Transverse colon (tissue), 4 donors: ENCODE results near the gene LCN12. TPM values are rescaled to one million over a fixed set of nuclear protein-coding genes. Genes with fewer than 3 reads are reported as not detected.

Experiments used
- DNase-seq: peaks from one replicate; pipeline ENCODE4 v3.0.0-alpha.2; 2019
- H3K27ac ChIP-seq, 4 donors: fragments of 200-600 bp; sonication (generic); 2 replicates each; pipeline ENCODE4 v1.5.1; 2016 to 2018; ENCODE audit warnings: inconsistent platforms in 4 of 4
- H3K27me3 ChIP-seq: fragments of 200-600 bp; sonication (generic); 2 replicates; pipeline ENCODE4 v1.5.1; 2017; ENCODE audit warnings: inconsistent platforms
- H3K36me3 ChIP-seq, 4 donors: fragments of 200-600 bp; sonication (generic); 2 replicates each; pipeline ENCODE4 v1.5.1; 2017 to 2019; ENCODE audit warnings: inconsistent platforms in 4 of 4
- H3K4me1 ChIP-seq, 4 donors: fragments of 200-600 bp; sonication (generic); 2 replicates each; pipeline ENCODE4 v1.5.1; 2017 to 2020; ENCODE audit warnings: inconsistent platforms in 4 of 4
- H3K4me3 ChIP-seq, 4 donors: fragments of 200-600 bp; sonication (generic); 1 replicate in 1 of 4; 2 replicates in 3 of 4; pipeline versions ENCODE4 v1.5.1 to v1.6.1; 2017 to 2019; ENCODE audit warnings: inconsistent platforms in 4 of 4
- H3K9me3 ChIP-seq, 2 donors: fragments of 200-600 bp; sonication (generic); 2 replicates each; pipeline ENCODE4 v1.5.1; 2017 to 2019; ENCODE audit warnings: inconsistent platforms in 2 of 2
- EP300 ChIP-seq: sonication (generic); formaldehyde crosslinking; IDR thresholded peaks from one replicate; pipeline ENCODE4 v1.6.1; 2017; ENCODE audit warnings: antibody characterized with exemption, low read depth
- POLR2A ChIP-seq: fragments of 450-650 bp; IDR thresholded peaks from one replicate; pipeline ENCODE4 v1.6.1; 2016; ENCODE audit warnings: antibody characterized with exemption, mild to moderate bottlenecking, moderate library complexity
- POLR2AphosphoS5 ChIP-seq, 3 donors: sonication (generic); formaldehyde crosslinking; IDR thresholded peaks; one replicate each; pipeline ENCODE4 v1.6.1; 2016; ENCODE audit warnings: antibody characterized with exemption in 3 of 3
- WGBS, 2 donors: methylation state at CpG; one replicate each; pipeline ENCODE4 v1.1.5; 2018; ENCODE audit warnings: low coverage in 1 of 2; 5-methylcytosine and 5-hydroxymethylcytosine counted together
- in situ Hi-C, 4 donors: fragments of 200-750 bp; cut with MboI; loops; one replicate each; pipeline versions ENCODE4 v1.15.0 to v1.15.1; 2017; ENCODE audit warnings: low sequenced_read_pairs in 3 of 4, low pct_ligation_motif_present in 1 of 4, low pct_unique_long_range_greater_than_20kb in 1 of 4
- intact Hi-C: fragments of 100-400 bp; cut with DNase I; formaldehyde crosslinking; loops from one replicate; pipeline ENCODE4 v1.15.1; 2023; ENCODE audit warnings: low total_unique reads
- total RNA-seq, 4 donors: library from RNA; depleted of rRNA; stranded (reverse); fragments of >200 nt; gene quantifications; one replicate each; pipeline ENCODE4 v1.1.0, GENCODE V29; 2016
- TF ChIP-seq, protein P1 (sequence below), 5 experiments: fragments of 200-600 bp in 3 of 5; fragments of 450-650 bp in 2 of 5; sonication (generic) in 3 of 5; IDR thresholded peaks; 1 replicate in 2 of 5; 2 replicates in 3 of 5; pipeline ENCODE4 v1.5.1; 2016 to 2017; ENCODE audit warnings: antibody characterized with exemption in 5 of 5, inconsistent platforms in 3 of 5, mild to moderate bottlenecking in 2 of 5, moderate library complexity in 1 of 5

LCN12 gene
- total RNA-seq, 4 donors from 2014 or later = 1.2 to 52.7 (median 5.5) TPM

DNA sequence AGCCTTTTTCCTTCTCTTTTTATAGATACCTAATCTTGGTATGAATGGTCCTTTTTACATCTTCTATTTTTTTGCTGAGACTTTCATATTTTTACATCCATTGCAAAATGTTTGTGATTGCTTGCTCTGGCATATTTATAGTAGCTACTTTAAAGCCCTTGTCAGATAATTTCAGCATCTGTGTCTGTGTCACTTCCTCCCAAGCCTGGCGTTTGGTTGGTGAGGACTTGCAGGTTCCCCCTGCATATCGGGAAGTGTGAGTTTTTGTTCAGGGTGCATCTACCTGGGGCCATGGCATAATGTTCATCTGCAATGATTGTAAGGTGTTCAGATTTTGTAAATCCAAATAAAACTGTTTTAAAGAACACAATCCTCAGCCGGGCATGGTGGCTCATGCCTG, 16.4 kb upstream of the LCN12 start:
- H3K27ac ChIP-seq = no peak overlapping the region
- DNase-seq = no peak
- peaks cover 0 to 9% (median 0%) of the 10 kb centered on the region in 4 donors for H3K4me1 ChIP-seq
- TF ChIP-seq, protein P1, sequence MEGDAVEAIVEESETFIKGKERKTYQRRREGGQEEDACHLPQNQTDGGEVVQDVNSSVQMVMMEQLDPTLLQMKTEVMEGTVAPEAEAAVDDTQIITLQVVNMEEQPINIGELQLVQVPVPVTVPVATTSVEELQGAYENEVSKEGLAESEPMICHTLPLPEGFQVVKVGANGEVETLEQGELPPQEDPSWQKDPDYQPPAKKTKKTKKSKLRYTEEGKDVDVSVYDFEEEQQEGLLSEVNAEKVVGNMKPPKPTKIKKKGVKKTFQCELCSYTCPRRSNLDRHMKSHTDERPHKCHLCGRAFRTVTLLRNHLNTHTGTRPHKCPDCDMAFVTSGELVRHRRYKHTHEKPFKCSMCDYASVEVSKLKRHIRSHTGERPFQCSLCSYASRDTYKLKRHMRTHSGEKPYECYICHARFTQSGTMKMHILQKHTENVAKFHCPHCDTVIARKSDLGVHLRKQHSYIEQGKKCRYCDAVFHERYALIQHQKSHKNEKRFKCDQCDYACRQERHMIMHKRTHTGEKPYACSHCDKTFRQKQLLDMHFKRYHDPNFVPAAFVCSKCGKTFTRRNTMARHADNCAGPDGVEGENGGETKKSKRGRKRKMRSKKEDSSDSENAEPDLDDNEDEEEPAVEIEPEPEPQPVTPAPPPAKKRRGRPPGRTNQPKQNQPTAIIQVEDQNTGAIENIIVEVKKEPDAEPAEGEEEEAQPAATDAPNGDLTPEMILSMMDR (IDR thresholded peaks at IDR 0.05) = no peak
- TF ChIP-seq POLR2AphosphoS5 (IDR thresholded peaks at IDR 0.05) (no peak), POLR2A (no peak), EP300 (no peak)
- intact Hi-C loops = no loop called here
- H3K9me3 ChIP-seq = no peaks in the 10 kb centered on the region
- in situ Hi-C loops = no loop called here
- H3K4me3 ChIP-seq = no peak overlapping the region
- peaks cover 0 to 7% (median 3%) of the 10 kb centered on the region in 4 donors for H3K36me3 ChIP-seq
- H3K27me3 ChIP-seq = no peaks in the 10 kb centered on the region
- 82 to 88% methylated on average over 2 to 3 of the region's 3 CpGs for WGBS, 2 donors

DNA sequence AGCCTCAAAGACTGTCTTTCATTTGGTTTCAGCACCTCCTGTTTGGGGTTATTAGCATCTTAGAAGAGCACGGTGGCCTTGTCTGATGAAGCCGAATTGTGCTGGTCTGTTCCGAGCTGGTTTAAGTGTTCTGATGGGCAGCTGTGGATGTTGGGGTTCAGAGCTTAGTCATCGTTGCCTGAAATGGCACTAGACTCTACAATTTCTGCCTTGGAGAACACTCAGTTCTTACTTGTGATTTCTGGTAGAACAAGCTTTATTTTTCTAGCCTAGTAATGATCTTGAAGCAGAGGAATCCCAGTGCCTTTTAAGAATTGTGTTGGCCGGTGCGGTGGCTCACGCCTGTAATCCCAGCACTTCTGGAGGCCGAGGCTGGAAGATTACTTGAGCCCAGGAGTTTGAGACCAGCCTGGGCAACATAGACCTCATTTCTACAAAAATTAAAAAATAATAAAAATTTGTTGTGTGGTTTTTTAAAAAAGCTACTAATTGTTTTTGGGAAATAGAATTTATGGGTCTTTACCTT, 15.4 kb upstream of the LCN12 start:
- no peak for DNase-seq
- in situ Hi-C loops = no loop called here
- no peaks in the 10 kb centered on the region for H3K9me3 ChIP-seq
- TF ChIP-seq POLR2A (no peak), POLR2AphosphoS5 (IDR thresholded peaks at IDR 0.05) (no peak)
- TF ChIP-seq, protein P1 (IDR thresholded peaks at IDR 0.05) = no peak
- intact Hi-C loops = no loop called here
- peaks cover 0 to 4% (median 0%) of the 10 kb centered on the region in 4 donors for H3K4me1 ChIP-seq
- H3K4me3 ChIP-seq = no peak overlapping the region
- no peaks in the 10 kb centered on the region for H3K27me3 ChIP-seq
- WGBS, 2 donors = 96 to 100% methylated on average over 4 to 8 of the region's 8 CpGs
- peaks cover 0 to 17% (median 7%) of the 10 kb centered on the region in 4 donors for H3K36me3 ChIP-seq
- no peak overlapping the region for H3K27ac ChIP-seq

DNA sequence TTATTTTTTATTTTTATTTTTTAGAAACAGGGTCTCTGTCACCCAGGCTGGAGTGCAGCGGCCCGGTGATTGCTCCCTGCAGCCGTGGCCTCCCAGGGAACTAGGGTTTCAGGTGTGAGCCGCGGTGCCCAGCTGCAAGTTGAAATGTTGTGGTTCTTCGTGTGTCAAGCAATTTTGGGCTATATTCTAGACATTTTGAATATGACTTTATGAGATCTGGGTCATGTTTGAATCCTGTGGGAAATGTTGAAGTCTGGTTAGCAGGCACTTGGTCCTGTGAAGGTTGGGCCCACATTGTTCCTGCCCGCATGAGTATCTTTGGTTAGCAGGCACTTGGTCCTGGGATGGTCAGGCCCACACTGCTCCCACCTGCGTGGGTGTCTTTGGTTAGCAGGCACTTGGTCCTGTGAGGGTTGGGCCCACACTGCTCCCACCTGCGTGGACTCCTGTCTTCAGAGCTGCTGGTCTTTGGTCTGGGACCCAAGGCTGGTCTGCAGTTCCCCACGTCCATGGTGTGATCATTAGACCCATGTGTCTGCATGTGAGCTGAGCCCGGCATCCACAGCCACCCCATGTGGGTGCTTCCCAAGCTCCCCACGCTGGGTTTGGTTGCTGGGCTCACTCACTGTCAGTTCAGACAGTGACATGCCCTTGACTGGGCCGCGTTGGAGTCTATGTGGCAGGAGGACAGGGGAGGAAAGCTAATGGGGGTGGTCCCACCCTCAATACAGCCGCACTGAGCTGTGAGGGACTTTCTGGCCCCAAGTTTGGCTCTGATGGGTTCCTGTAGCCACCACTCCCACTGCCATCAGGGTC, 14.7 kb upstream of the LCN12 start:
- TF ChIP-seq, protein P1 (IDR thresholded peaks at IDR 0.05) = no peak
- TF ChIP-seq POLR2A = no peak
- intact Hi-C loops (no loop called here), in situ Hi-C loops (no loop called here)
- peaks cover 0 to 24% (median 12%) of the 10 kb centered on the region in 4 donors for H3K36me3 ChIP-seq
- WGBS, 2 donors = 75 to 88% methylated on average over 2 to 13 of the region's 15 CpGs
- no peaks in the 10 kb centered on the region for H3K9me3 ChIP-seq
- H3K27ac ChIP-seq = no peak overlapping the region
- H3K27me3 ChIP-seq = no peaks in the 10 kb centered on the region
- no peaks in the 10 kb centered on the region for H3K4me1 ChIP-seq
- H3K4me3 ChIP-seq = no peak overlapping the region
- no peak for DNase-seq

DNA sequence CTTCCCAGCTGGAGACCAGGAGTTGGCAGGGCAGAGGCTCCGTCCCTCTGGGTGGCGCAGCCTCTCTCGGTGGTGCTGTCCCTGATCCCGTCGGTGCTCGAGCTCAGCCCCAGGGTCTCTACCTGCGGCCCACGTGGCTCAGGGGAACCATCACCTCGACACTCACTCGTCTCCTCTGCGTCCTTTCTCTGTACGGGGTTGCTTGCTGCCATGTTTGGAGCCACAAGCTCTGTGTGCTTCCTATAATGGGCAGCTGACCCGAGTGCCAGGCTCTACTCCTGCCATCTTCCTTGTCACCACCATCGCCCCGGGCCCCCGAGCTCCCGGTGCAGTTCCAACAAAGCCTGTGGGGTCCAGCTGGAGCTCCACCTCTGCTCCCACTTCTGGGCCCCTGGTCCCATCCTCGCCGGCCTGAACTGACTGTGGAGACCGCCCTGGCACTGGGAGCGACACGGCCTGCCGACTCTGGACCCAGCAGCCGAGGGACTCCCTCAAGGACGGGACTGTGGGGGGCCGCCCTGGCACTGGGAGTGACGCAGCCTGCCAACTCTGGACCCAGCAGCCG, 12.6 kb upstream of the LCN12 start:
- intact Hi-C loops = no loop called here
- Histone ChIP-seq H3K27me3 (no peaks in the 10 kb centered on the region), H3K36me3 (peaks cover 0 to 26% (median 14%) of the 10 kb centered on the region in 4 donors), H3K27ac (no peak overlapping the region), H3K9me3 (no peaks in the 10 kb centered on the region), H3K4me1 (peaks cover 7 to 12% (median 9%) of the 10 kb centered on the region in 4 donors), H3K4me3 (no peak overlapping the region)
- DNase-seq = no peak
- no peak for TF ChIP-seq POLR2AphosphoS5 (IDR thresholded peaks at IDR 0.05)
- TF ChIP-seq EP300 = no peak
- no peak for TF ChIP-seq POLR2A
- TF ChIP-seq, protein P1 (IDR thresholded peaks at IDR 0.05) = no peak
- 88 to 90% methylated on average over 5 to 28 of the region's 28 CpGs for WGBS, 2 donors
- in situ Hi-C loops = no loop called here
